Measurements from ENCODE around the gene C4orf17. TPM values are rescaled to one million over a fixed set of nuclear protein-coding genes. Genes with fewer than 3 reads are reported as not detected.
"Not testable (repeated sequence)": the region's sequence is repeated elsewhere in the genome, so short reads cannot be mapped to it uniquely, and the experiment has no call there.

Gene C4orf17
- total RNA-seq, 2 experiments from 2014 or later: not detected

DNA sequence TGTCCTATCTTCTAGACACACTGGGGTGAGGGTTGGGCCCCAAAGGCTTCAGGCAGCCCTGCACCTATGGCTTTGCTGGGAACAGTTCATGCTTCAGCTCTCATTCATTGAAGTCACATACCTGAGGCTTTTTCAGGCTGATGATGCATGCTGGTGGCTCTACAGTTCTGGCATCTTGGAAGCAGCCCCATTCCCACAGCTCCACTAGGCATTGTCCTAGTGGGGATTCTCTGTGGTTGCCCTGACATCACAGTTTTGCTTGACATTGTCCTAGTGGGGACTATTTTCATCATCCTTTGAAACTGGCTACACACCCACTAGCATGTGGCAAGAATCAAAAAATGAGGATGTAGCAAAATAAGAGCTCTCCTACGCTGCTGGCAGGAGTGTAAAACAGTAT lies 37.7 kb upstream of the C4orf17 start:
- no peaks in the 10 kb centered on the region for H3K79me2 ChIP-seq (ENCODE audit: insufficient read depth, low read depth, low read length)
- TF ChIP-seq, protein P1, sequence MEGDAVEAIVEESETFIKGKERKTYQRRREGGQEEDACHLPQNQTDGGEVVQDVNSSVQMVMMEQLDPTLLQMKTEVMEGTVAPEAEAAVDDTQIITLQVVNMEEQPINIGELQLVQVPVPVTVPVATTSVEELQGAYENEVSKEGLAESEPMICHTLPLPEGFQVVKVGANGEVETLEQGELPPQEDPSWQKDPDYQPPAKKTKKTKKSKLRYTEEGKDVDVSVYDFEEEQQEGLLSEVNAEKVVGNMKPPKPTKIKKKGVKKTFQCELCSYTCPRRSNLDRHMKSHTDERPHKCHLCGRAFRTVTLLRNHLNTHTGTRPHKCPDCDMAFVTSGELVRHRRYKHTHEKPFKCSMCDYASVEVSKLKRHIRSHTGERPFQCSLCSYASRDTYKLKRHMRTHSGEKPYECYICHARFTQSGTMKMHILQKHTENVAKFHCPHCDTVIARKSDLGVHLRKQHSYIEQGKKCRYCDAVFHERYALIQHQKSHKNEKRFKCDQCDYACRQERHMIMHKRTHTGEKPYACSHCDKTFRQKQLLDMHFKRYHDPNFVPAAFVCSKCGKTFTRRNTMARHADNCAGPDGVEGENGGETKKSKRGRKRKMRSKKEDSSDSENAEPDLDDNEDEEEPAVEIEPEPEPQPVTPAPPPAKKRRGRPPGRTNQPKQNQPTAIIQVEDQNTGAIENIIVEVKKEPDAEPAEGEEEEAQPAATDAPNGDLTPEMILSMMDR (conservative IDR thresholded peaks at IDR 0.05; ENCODE audit: low read length): no peak
- TF ChIP-seq EZH2phosphoT487 (IDR thresholded peaks at IDR 0.05; ENCODE audit: borderline replicate concordance, low read depth, low read length): no peak
- intact Hi-C loops (cut with micrococcal nuclease; ENCODE audit: unreplicated experiment): no loop called here
- ChIA-PET CTCF (ENCODE audit: unreplicated experiment) (no interaction called here), POLR2A (no interaction called here)
- no peaks in the 10 kb centered on the region for H3K9me3 ChIP-seq (ENCODE audit: low read length)
- H3K27ac ChIP-seq (ENCODE audit: low read depth, low read length, poor library complexity, severe bottlenecking): no peak overlapping the region
- no peak overlapping the region for H3K4me3 ChIP-seq (ENCODE audit: low read depth, low read length, poor library complexity, severe bottlenecking)
- no peaks in the 10 kb centered on the region for H3K9me2 ChIP-seq (ENCODE audit: insufficient read depth, low read length)
- no peaks in the 10 kb centered on the region for H3K4me1 ChIP-seq (ENCODE audit: insufficient read depth, low read length, poor library complexity, severe bottlenecking)
- H2AFZ ChIP-seq (ENCODE audit: low read length): no peak overlapping the region
- BruUV-seq (replicated peaks): no TSS peak
- no peaks in the 10 kb centered on the region for H4K20me1 ChIP-seq (ENCODE audit: insufficient read depth, low read length)
- H3K4me2 ChIP-seq (ENCODE audit: low read length): no peak overlapping the region
- no peak for DNase-seq (ENCODE audit: low spot score)
- no peaks in the 10 kb centered on the region for H3K36me3 ChIP-seq (ENCODE audit: insufficient read depth, low read length)

DNA sequence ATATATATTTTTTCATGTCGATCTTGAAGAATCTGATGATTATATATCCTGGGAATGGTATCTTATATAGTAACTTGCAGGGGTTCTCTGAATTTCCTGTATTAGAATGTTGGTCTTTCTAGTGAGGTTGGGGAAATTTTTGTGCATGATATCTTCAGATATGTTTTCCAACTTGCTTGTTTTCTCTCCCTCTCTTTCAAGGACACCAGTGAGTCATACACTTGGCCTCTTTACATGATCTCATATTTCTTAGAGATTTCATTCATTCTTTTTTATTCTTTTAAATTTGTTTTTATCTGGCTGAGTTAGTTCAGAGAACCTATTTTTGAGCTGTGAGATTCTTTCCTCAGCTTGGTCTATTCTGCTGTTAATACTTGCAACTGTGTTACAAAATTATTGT lies 27.2 kb upstream of the C4orf17 start:
- H3K79me2 ChIP-seq (ENCODE audit: insufficient read depth, low read depth, low read length): no peaks in the 10 kb centered on the region
- no peak for TF ChIP-seq EZH2phosphoT487 (IDR thresholded peaks at IDR 0.05; ENCODE audit: borderline replicate concordance, low read depth, low read length)
- TF ChIP-seq, protein P1 (conservative IDR thresholded peaks at IDR 0.05; ENCODE audit: low read length): no peak
- no peaks in the 10 kb centered on the region for H3K36me3 ChIP-seq (ENCODE audit: insufficient read depth, low read length)
- no peak for DNase-seq (ENCODE audit: low spot score)
- no peak overlapping the region for H2AFZ ChIP-seq (ENCODE audit: low read length)
- no peaks in the 10 kb centered on the region for H3K9me2 ChIP-seq (ENCODE audit: insufficient read depth, low read length)
- intact Hi-C loops (cut with micrococcal nuclease; ENCODE audit: unreplicated experiment): no loop called here
- ChIA-PET POLR2A (no interaction called here), CTCF (ENCODE audit: unreplicated experiment) (no interaction called here)
- BruUV-seq (replicated peaks): no TSS peak
- no peaks in the 10 kb centered on the region for H4K20me1 ChIP-seq (ENCODE audit: insufficient read depth, low read length)
- H3K4me2 ChIP-seq (ENCODE audit: low read length): no peak overlapping the region
- H3K4me3 ChIP-seq (ENCODE audit: low read depth, low read length, poor library complexity, severe bottlenecking): no peak overlapping the region
- no peaks in the 10 kb centered on the region for H3K4me1 ChIP-seq (ENCODE audit: insufficient read depth, low read length, poor library complexity, severe bottlenecking)
- H3K27ac ChIP-seq (ENCODE audit: low read depth, low read length, poor library complexity, severe bottlenecking): no peak overlapping the region
- peaks cover 11% of the 10 kb centered on the region for H3K9me3 ChIP-seq (ENCODE audit: low read length)

DNA sequence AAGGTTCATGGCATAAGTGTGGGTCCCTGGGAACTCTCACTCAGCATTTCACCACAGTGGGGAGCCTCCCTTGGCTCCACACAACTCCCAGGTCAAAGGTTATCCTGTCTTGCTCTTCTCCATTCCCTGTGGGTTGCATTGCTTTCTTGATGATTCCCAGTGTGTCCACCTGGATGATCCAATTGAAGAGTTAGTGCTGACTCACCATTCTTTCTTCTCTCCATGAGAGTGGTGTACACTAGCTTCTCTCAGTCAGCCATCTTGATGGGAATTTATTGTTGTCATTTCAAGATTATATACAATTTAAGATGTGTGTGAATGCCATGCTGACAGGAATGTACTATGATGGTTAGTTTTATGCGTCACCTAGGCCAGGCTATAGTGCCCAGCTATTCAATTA lies 25.6 kb upstream of the C4orf17 start:
- ChIA-PET POLR2A (interaction anchor here (0.5 kb wide), 1 partner anchor 524 kb away, joined by 4 read pairs; no protein-coding TSS in a partner anchor), CTCF (ENCODE audit: unreplicated experiment) (no interaction called here)
- Histone ChIP-seq H3K4me1 (ENCODE audit: insufficient read depth, low read length, poor library complexity, severe bottlenecking) (no peaks in the 10 kb centered on the region), H3K79me2 (ENCODE audit: insufficient read depth, low read depth, low read length) (no peaks in the 10 kb centered on the region), H3K36me3 (ENCODE audit: insufficient read depth, low read length) (no peaks in the 10 kb centered on the region), H3K4me2 (ENCODE audit: low read length) (no peak overlapping the region), H3K27ac (ENCODE audit: low read depth, low read length, poor library complexity, severe bottlenecking) (no peak overlapping the region), H3K9me2 (ENCODE audit: insufficient read depth, low read length) (no peaks in the 10 kb centered on the region), H2AFZ (ENCODE audit: low read length) (no peak overlapping the region), H3K9me3 (ENCODE audit: low read length) (peaks cover 11% of the 10 kb centered on the region), H3K4me3 (ENCODE audit: low read depth, low read length, poor library complexity, severe bottlenecking) (no peak overlapping the region), H4K20me1 (ENCODE audit: insufficient read depth, low read length) (no peaks in the 10 kb centered on the region)
- DNase-seq (ENCODE audit: low spot score): no peak
- intact Hi-C loops (cut with micrococcal nuclease; ENCODE audit: unreplicated experiment): no loop called here
- BruUV-seq (replicated peaks): no TSS peak
- no peak for TF ChIP-seq EZH2phosphoT487 (IDR thresholded peaks at IDR 0.05; ENCODE audit: borderline replicate concordance, low read depth, low read length)
- TF ChIP-seq, protein P1 (conservative IDR thresholded peaks at IDR 0.05; ENCODE audit: low read length): no peak

DNA sequence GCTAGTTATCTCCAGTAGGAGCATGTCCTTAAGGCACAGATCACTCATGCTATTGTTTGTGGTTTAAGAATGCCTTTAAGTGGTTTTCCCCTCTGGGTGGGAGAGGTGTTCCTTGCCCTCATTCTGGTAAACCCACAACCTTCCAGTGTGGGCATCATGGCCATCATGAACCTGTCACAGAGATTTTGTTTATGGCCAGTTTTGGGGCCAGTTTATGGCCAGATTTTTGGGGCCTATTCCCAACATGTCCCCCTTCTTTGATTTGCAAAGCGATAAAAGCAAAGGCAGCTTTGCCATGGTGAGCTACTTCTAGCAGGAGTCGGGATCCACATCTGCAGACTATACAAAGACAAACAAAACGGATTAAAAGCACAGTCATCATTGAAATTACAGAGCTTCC lies 24.2 kb upstream of the C4orf17 start:
- DNase-seq (ENCODE audit: low spot score); H3K36me3 ChIP-seq (ENCODE audit: insufficient read depth, low read length); H2AFZ ChIP-seq (ENCODE audit: low read length); intact Hi-C loops (cut with micrococcal nuclease; ENCODE audit: unreplicated experiment); H3K27ac ChIP-seq (ENCODE audit: low read depth, low read length, poor library complexity, severe bottlenecking); H3K79me2 ChIP-seq (ENCODE audit: insufficient read depth, low read depth, low read length); H3K4me2 ChIP-seq (ENCODE audit: low read length); H3K9me2 ChIP-seq (ENCODE audit: insufficient read depth, low read length); CTCF ChIA-PET (ENCODE audit: unreplicated experiment); H4K20me1 ChIP-seq (ENCODE audit: insufficient read depth, low read length); H3K4me1 ChIP-seq (ENCODE audit: insufficient read depth, low read length, poor library complexity, severe bottlenecking); H3K4me3 ChIP-seq (ENCODE audit: low read depth, low read length, poor library complexity, severe bottlenecking); BruUV-seq (replicated peaks): not testable (repeated sequence)
- POLR2A ChIA-PET: interaction anchor here (0.7 kb wide), 1 partner anchor 239 kb away, joined by 3 read pairs; no protein-coding TSS in a partner anchor
- peaks cover 11% of the 10 kb centered on the region for H3K9me3 ChIP-seq (ENCODE audit: low read length)
